ENCODE measurements around the gene B3GALT4. TPM values are rescaled to one million over a fixed set of nuclear protein-coding genes. Genes with fewer than 3 reads are reported as not detected.

Gene B3GALT4
- total RNA-seq, 2 donors from 2014 or later: 3.9 to 5.6 TPM

GRCh38 chr6:33317669-33318425 lies 40.9 kb downstream of the B3GALT4 start, which contains the start of gene ZBTB22:
TSS of gene ZBTB22 (minus strand) at chr6:33317744. CDS start at chr6:33316916, 828 bp downstream.
- intact Hi-C loops (cut with DNase I): no loop called here
- H3K36me3 ChIP-seq (replicated peaks in 1 of 2; ENCODE audit: insufficient read depth in 1 of 2, low read depth in 2 of 2): peaks cover 3 to 4% of the 10 kb centered on the region in 2 donors
- DNase-seq (peak; percentile 100), ATAC-seq (peak; percentile 84)
- H3K4me3 ChIP-seq: peak within 1 kb of the TSS; percentile 8 to 67
- TF ChIP-seq CTCF (IDR thresholded peaks at IDR 0.05) (peak in 1 of 7 experiments; percentile 19), POLR2A (IDR thresholded peaks at IDR 0.05) (peak in 2 of 3 donors; percentile 41 to 44)
- H3K27ac ChIP-seq: peak within 1 kb of the TSS; percentile 76 to 86 (median 81)
- peaks cover 63% of the 10 kb centered on the region for H3K4me1 ChIP-seq
- 1 to 3% methylated on average over 34 to 37 of the region's 44 CpGs for WGBS, 2 donors
- no peaks in the 10 kb centered on the region for H3K27me3 ChIP-seq
- no peaks in the 10 kb centered on the region for H3K9me3 ChIP-seq

DNA sequence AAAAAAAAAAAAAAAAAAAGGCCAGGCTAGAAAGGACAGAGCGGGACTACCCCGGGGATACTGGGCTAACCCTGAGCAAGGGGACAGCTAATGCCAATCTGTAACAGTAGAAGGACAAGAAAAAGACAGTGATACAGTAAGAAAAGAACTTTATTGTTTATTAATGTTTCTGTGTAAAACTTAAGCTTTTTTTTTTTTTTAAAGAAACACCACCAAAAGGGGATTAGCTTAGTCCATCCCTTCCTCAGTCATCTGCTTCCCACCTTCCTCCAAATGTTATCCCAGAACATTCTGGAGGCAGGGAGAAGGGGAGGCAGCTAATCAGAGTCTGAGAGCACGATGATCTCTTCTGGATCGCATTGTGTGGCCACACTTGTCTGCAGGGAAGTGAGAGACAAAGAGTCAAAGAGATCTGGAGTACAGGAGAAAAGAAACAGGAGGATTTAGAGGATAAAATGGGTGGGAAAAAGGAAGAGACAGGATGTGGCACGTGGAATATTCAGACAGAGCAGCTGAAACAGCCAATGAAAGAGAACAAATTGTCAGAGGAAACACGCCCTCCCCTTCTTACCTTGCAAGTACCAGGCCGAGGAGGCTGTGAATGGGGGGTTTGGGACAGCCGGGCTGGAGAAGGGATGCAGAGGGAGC lies 41.6 kb downstream of the B3GALT4 start:
- peaks cover 65% of the 10 kb centered on the region for H3K4me1 ChIP-seq
- intact Hi-C loops (cut with DNase I): no loop called here
- ATAC-seq (no peak), DNase-seq (no peak)
- no peaks in the 10 kb centered on the region for H3K27me3 ChIP-seq
- peaks cover 3 to 4% of the 10 kb centered on the region in 2 donors for H3K36me3 ChIP-seq (replicated peaks in 1 of 2; ENCODE audit: insufficient read depth in 1 of 2, low read depth in 2 of 2)
- no peaks in the 10 kb centered on the region for H3K9me3 ChIP-seq
- H3K4me3 ChIP-seq: no peak overlapping the region
- peak overlapping the region in 3 of 4 donors; percentile 78 to 86 (median 84) for H3K27ac ChIP-seq
- TF ChIP-seq CTCF (IDR thresholded peaks at IDR 0.05): no peak
- no peak for TF ChIP-seq POLR2A (IDR thresholded peaks at IDR 0.05)
- WGBS, 2 donors: 58 to 69% methylated on average over 8 of the region's 8 CpGs

- no peak for DNase-seq
- no peak for TF ChIP-seq CTCF (IDR thresholded peaks at IDR 0.05)
- no peak for TF ChIP-seq POLR2A (IDR thresholded peaks at IDR 0.05)
- intact Hi-C loops (cut with DNase I): no loop called here
- H3K9me3 ChIP-seq: no peaks in the 10 kb centered on the region
- H3K4me1 ChIP-seq: peaks cover 64% of the 10 kb centered on the region
- H3K4me3 ChIP-seq: no peak overlapping the region
- H3K36me3 ChIP-seq (replicated peaks in 1 of 2; ENCODE audit: insufficient read depth in 1 of 2, low read depth in 2 of 2): peaks cover 3 to 4% of the 10 kb centered on the region in 2 donors
- no peaks in the 10 kb centered on the region for H3K27me3 ChIP-seq
- ATAC-seq: no peak
- WGBS, 2 donors: 81 to 91% methylated on average over 3 of the region's 3 CpGs
- H3K27ac ChIP-seq: peak overlapping the region in 3 of 4 donors; percentile 34 to 71 (median 50)
Observed at GRCh38 chr6:33319939-33320314, 43.0 kb downstream of the B3GALT4 start.

GRCh38 chr6:33320315-33321181 lies 43.6 kb downstream of the B3GALT4 start:
- peak overlapping the region in 3 of 4 donors; percentile 34 to 71 (median 50) for H3K27ac ChIP-seq
- H3K9me3 ChIP-seq: no peaks in the 10 kb centered on the region
- H3K27me3 ChIP-seq: no peaks in the 10 kb centered on the region
- no peak for TF ChIP-seq CTCF (IDR thresholded peaks at IDR 0.05)
- peak in 1 of 3 donors; percentile 4 for TF ChIP-seq POLR2A (IDR thresholded peaks at IDR 0.05)
- intact Hi-C loops (cut with DNase I): no loop called here
- peaks cover 3 to 4% of the 10 kb centered on the region in 2 donors for H3K36me3 ChIP-seq (replicated peaks in 1 of 2; ENCODE audit: insufficient read depth in 1 of 2, low read depth in 2 of 2)
- peak; percentile 64 to 76 (median 72) for DNase-seq
- 70 to 73% methylated on average over 31 to 32 of the region's 32 CpGs for WGBS, 2 donors
- no peak for ATAC-seq
- H3K4me3 ChIP-seq: no peak overlapping the region
- peaks cover 58% of the 10 kb centered on the region for H3K4me1 ChIP-seq
